ENCODE measurements around the gene XAGE1B.
"Not testable (repeated sequence)": the region's sequence is repeated elsewhere in the genome, so short reads cannot be mapped to it uniquely, and the experiment has no call there.

The XAGE1B gene, protein sequence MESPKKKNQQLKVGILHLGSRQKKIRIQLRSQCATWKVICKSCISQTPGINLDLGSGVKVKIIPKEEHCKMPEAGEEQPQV

DNA sequence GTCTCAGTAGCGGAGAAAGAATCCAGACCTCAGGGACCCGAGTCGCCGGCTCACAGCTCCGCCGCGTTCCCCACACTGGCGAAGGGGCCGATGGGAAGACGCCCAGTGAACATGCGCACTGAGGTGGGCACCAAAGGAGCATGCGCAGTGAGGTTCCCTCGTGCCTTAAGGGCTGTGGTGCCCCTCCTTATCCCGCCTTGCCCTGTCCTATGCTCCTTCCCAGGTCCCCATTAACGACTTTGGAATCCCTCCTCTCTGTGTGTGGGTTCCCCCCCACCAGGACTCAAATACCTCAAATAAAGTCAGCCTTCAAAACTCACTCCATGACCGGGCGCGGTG is at the start of gene XAGE1B:
Gene XAGE1B, minus strand, starts transcription at position 77 of the 339 bp plus-strand sequence. CDS start 1,536 bp downstream, outside the sequence.
- DNase-seq = not testable (repeated sequence)

DNA sequence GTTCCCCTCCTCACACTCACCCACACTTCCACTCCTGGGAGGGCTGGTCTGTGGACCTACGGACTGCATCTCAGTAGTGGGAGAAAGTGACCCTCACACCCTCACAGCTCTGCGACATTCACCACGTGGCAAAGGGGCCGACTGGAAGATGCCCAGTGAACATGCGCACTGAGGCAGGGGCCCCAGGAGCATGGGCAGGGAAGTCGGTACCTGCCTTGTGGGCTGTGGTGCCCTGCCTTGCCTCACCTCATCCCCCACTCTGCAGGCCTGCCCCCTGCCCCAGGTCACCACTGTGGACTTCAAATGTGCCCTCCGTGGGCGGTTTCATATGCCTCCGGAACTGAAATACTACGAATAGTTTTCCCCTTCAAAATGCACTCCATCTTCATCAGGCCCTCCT is 46.2 kb upstream of the XAGE1B start:
- DNase-seq = no peak

DNA sequence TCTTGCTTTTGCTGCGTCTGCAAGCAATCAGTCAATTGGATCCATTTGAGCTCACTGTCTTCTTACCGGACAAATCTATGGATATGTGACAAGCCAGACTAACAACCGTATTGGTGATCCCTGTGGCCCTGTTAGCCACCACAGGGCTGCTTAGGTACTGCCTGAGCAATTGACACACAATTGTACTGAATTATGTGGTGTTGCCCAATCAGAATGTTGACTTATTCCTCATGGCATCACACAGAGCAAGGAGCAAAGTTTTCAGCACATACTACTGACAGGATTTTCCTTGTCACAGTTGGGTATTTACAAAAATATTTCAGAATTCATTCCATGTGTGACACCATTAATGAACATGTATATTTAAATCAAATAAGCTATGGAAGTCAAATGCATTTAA is 41.3 kb upstream of the XAGE1B start:
- no peak for DNase-seq

DNA sequence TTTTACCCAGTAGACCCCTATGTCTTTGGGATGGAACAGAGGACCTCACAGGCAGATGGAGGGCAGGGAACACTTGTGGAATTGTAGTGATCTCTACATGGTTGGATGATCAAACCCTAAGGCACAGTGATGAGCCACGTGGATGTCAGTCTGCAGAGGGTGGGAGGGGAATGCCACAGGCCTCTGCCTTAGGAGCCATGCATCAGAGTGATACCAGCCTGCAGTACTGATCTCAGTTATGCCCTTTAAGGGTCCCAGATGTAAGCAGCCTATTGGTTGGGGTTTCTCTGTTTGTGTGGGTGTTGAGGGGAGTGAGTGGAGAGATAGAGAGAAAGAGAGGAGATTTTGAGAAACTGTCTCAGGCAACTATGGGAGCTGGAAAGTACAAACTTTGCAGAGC is 39.9 kb upstream of the XAGE1B start:
- DNase-seq = no peak

DNA sequence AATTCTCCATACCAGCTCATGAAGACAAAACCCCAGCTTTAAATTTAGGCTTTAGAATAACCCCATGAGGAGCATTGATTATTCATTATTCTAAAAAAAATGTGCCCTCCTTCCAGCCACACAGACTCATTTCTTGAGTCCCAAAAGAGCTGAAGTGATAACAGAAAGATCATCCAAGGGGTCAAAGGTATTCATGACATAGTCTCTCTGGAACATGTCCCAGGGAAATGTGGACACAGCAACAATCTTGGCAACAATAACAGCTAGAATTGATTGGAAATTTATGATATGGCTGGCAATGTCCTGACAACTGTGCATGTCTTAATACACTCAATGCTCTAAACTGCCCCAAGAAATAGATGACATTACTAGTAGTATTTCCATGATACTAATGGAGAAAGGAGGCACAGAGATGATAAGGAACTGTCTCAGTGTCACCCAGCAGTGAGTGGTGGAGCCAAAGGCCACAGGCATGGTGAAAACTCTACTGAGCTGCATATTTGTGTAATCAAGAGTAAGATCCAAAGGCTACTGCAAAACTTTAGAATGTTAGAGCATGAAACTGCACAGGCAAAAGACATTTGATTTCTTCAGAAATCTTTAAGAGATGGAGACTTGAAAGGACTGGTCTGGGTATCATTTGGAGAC is 37.3 kb upstream of the XAGE1B start:
- no peak for DNase-seq

DNA sequence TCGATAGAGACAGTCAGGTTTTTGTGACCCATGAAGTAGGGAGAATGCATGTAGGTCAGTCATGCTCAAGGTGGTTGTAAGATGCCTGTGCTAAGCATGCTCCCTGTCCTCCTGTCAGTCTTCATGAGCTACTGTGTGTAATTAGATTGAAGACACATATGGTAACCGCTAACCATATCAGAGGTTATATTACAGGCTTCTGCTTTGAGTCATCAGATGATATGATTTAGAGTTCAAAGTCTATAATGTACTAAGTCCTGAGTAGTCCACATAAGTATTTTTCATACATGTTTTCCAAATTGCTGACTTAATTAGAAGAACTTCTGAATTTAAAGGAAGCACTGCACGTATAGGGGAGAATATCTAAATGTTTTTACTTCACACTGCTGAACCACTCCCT is 31.9 kb upstream of the XAGE1B start:
- DNase-seq = not testable (repeated sequence)

DNA sequence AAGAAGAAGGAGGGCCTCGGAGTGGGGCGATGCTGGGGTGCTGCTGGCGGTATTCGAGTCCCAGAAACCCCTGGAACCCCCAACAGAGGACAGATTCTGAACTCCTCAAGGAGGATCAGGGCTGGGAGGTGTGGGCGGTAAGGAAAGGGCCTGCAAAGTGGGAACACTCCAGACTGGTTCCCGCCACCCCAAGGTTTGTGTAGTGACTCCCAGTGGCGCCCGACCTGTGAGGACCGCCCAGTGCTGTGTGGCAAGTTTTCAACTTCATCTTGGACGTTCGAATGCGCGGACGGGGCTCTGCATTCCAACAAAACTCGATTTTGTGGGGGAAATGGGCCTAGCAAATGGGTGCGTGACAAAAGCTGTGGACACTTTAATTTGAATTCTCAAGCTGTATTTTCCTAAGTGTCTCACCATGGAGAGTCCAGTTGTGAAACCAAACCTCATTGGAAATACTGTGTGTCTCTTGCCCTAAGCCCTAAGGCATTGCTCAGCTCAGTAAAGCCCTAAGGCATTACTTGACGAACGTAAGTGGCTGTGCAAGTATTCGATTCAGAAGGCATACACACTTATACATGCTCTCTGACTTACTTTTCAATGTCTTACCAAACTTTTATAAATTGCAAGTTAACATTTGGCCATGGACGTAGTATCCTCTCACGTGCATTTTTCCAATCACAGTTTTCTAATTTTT is 27.4 kb upstream of the XAGE1B start:
- DNase-seq = no peak

DNA sequence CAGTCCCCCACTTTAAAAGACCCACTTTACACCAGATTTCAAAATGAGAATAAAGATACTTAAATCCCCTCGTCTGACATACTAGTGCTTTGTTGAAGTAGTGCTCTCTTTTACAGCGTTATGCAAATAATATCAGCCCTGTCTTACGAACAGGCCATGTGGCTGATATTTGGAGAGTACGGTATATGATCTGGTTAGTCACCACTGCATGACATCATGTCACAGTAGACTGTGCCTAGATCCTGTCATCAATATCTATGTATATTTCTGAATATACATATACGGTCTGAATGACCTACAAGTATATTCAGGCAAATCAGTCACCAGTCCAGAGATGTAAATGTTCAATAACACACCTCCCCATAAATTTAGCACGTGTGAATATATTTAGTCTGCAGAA is 25.4 kb upstream of the XAGE1B start:
- no peak for DNase-seq

DNA sequence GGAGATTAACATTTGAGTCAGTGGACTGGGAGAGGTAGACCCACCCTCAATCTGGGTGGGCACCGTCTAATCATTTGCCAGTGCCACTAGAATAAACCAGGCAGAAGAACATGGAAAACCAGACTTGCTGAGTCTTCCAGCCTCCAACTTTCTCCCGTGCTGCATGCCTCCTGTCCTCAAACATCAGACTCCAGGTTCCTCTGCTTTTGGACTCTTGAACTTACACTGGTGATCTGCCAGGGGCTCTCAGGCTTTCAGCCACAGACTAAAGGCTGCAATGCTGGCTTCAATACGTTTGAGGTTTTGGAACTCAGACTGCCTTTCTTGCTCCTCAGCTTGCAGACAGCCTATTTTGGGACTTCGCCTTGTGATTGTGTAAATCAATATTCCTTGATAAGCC is 24.2 kb upstream of the XAGE1B start:
- DNase-seq = not testable (repeated sequence)

DNA sequence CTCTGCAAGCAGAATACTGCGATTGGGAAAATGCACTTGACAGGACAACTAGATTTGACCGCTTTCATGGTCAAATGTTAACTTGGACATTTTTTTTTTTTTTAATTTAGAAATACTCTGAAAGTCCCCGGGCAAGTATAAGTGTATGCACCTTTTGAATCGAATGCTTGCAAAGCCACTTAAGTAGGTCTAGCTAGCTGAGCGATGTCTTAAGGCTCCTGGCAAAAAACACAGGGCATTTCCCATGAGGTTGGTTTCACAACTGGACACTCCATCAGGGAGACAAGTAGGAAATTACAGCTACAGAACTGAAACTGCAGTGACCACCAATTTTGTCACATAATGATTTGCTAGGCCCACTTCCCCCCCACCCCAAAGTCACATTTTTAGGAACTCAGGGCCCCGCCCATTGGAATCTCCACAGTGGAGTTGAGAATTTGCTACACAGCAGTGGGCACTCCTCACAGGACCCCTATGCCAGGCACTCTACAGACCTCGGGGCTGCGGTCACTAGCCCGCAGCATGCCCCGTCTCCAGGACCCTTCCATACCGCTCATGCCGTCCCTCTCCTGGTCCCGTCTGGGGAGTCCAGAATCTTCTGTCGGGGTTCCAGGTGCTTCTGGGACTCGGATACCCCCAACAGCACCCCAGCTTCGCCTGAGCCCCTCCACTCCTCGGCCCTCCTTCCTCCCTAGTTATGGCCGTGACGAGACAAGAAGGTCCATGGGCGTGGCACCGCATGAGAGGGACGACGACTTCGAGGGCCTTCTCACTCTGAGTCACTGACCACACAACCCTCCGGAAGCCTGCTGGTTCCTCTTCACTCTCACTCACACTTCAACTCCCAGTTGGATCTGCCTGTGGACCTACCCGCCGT is 515 bp downstream of the XAGE1B start:
- not testable (repeated sequence) for DNase-seq

DNA sequence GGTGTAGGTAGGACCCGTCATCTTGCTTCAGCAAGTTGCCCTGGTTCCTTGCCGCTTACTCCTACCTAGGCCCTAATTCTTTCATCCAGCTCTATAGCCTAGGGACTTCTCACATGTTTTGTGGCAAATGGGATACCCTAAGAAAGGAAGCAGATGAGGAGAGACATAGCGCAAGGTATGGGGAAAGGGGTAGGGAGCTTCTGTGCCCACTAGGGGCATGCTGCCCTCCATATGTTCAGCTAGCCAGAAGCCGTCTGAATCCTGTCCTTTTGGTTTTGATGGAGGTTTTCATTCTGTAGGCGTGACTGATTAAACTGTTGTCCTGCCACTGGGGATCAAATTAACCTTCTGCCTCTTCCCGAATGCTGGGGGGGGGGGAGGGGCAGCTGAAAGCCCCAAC is 5.7 kb downstream of the XAGE1B start:
- not testable (repeated sequence) for DNase-seq

DNA sequence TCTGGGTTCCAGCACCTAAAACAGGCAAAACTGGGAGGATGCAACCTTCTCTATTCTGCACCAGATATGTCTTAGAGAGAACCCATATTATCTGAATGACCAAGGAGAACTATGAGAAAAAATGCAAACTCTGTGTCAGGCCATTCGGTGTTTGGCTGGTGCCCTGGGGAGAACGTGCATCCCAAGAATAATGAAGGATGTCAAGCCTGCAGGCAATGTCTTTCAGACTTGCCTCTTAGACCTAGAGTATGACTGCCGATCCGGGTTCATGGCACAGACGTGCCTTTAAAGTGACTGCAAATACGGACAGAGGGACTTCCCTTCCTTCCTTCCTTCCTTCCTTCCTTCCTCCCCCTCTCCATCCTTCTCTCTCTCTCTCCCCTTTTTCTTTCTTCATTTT is 6.9 kb downstream of the XAGE1B start:
- no peak for DNase-seq

DNA sequence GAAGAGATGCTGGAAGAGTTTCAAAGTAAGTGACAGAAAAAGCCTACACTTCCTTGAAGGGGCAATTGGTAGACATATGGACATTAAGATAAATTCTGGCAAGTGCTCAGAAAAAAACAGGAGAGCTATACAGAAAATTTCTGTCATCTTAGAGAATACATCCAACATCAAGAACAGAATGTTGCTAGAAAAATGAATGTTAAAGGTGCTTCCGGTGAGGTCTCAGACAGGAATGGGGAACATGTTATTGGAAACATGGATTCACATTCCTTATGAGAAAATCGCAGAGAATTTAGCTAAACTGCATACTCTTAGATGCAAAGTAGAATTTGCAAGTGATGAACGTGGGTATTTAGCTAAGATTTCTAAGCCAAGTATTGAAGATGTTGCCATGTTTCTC is 9.5 kb downstream of the XAGE1B start:
- no peak for DNase-seq

DNA sequence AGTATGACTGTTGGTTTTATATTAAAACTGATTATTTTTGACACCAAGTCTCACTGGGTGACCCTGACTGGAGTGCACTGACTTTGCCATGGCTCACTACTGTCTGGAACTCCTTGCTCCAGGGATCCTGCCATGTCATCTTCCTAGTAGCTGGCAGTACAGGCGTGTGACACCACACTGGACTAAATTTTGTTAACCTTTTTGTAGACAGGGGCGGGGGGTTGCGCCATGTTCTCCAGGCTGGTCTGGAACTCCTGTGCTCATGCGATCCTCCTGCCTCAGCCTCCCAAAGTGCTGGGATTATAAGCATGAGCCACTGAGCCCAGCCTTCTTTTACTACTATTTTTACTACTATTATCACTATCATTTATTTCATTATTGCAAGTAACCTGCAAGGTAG is 12.3 kb downstream of the XAGE1B start:
- no peak for DNase-seq

DNA sequence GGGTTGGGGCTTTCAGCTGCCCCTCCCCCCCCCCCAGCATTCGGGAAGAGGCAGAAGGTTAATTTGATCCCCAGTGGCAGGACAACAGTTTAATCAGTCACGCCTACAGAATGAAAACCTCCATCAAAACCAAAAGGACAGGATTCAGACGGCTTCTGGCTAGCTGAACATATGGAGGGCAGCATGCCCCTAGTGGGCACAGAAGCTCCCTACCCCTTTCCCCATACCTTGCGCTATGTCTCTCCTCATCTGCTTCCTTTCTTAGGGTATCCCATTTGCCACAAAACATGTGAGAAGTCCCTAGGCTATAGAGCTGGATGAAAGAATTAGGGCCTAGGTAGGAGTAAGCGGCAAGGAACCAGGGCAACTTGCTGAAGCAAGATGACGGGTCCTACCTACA is 15.5 kb downstream of the XAGE1B start:
- not testable (repeated sequence) for DNase-seq

DNA sequence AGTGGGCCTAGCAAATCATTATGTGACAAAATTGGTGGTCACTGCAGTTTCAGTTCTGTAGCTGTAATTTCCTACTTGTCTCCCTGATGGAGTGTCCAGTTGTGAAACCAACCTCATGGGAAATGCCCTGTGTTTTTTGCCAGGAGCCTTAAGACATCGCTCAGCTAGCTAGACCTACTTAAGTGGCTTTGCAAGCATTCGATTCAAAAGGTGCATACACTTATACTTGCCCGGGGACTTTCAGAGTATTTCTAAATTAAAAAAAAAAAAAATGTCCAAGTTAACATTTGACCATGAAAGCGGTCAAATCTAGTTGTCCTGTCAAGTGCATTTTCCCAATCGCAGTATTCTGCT is 20.5 kb downstream of the XAGE1B start:
- not testable (repeated sequence) for DNase-seq

DNA sequence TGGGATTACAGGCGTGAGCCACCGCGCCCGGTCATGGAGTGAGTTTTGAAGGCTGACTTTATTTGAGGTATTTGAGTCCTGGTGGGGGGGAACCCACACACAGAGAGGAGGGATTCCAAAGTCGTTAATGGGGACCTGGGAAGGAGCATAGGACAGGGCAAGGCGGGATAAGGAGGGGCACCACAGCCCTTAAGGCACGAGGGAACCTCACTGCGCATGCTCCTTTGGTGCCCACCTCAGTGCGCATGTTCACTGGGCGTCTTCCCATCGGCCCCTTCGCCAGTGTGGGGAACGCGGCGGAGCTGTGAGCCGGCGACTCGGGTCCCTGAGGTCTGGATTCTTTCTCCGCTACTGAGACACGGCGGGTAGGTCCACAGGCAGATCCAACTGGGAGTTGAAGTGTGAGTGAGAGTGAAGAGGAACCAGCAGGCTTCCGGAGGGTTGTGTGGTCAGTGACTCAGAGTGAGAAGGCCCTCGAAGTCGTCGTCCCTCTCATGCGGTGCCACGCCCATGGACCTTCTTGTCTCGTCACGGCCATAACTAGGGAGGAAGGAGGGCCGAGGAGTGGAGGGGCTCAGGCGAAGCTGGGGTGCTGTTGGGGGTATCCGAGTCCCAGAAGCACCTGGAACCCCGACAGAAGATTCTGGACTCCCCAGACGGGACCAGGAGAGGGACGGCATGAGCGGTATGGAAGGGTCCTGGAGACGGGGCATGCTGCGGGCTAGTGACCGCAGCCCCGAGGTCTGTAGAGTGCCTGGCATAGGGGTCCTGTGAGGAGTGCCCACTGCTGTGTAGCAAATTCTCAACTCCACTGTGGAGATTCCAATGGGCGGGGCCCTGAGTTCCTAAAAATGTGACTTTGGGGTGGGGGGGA is 21.1 kb downstream of the XAGE1B start, which contains the start of gene XAGE1A:
Gene XAGE1A, plus strand, starts transcription at position 264 of the 874 bp plus-strand sequence. CDS start 1,554 bp downstream, outside the sequence.
- DNase-seq = not testable (repeated sequence)

DNA sequence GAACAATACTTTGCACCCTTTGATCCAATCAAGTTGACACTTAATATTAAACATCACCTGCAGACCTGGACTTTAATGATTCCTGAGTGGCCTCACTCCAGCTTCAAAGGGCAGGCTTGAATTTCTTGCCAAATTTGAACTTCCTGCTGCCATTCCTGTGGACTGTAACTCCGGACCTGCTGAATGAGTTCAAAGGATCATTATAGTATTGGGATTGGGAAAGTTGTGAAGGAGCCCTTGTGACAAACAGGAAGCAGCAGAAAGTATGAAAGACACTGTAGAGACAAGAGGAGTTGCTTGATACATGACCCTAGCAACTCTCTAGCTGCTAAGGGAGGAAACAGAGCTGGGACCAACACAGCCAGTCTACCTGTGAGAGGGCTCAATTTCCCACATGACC is 45.6 kb downstream of the XAGE1B start:
- DNase-seq = not testable (repeated sequence)
